H9 (cell line): Measurements from ENCODE around the gene AWAT2. TPM values are rescaled to one million over a fixed set of nuclear protein-coding genes. Genes with fewer than 3 reads are reported as not detected.

Experiments
- DNase-seq: peaks from one replicate; pipeline ENCODE4 v3.0.0-alpha.2; 2017
- H2AFZ ChIP-seq: one replicate; pipeline ENCODE4 v1.6.1; 2013; ENCODE audit warnings: mild to moderate bottlenecking, low read length, control low read depth, moderate library complexity
- H2AK5ac ChIP-seq: 2 replicates; pipeline ENCODE4 v1.6.1; 2013; ENCODE audit warnings: low read length, control low read depth, mixed read lengths; ENCODE audit not compliant: insufficient read length
- H2BK120ac ChIP-seq: one replicate; pipeline ENCODE4 v1.6.1; 2013; ENCODE audit warnings: low read depth, mild to moderate bottlenecking, low read length, control low read depth, inconsistent platforms; ENCODE audit not compliant: poor library complexity, severe bottlenecking
- H2BK12ac ChIP-seq: 2 replicates; pipeline ENCODE4 v1.6.1; 2013; ENCODE audit warnings: low read length, control low read depth, mixed read lengths, low read depth; ENCODE audit not compliant: insufficient read length
- H2BK15ac ChIP-seq: 2 replicates; pipeline ENCODE4 v1.6.1; 2013; ENCODE audit warnings: low read depth, low read length, control low read depth
- H2BK20ac ChIP-seq: one replicate; pipeline ENCODE4 v1.6.1; 2013; ENCODE audit warnings: low read depth, mild to moderate bottlenecking, low read length, control low read depth, inconsistent platforms; ENCODE audit not compliant: poor library complexity, severe bottlenecking
- H2BK5ac ChIP-seq: 2 replicates; pipeline ENCODE4 v1.6.1; 2013; ENCODE audit warnings: low read length, control low read depth, mixed read lengths; ENCODE audit not compliant: insufficient read length
- H3K14ac ChIP-seq: 2 replicates; pipeline ENCODE4 v1.6.1; 2013; ENCODE audit warnings: low read length, control low read depth; ENCODE audit not compliant: insufficient read depth
- H3K18ac ChIP-seq: 2 replicates; pipeline ENCODE4 v1.6.1; 2013; ENCODE audit warnings: low read depth, mild to moderate bottlenecking, mixed read lengths, low read length, control low read depth; ENCODE audit not compliant: insufficient read length
- H3K23ac ChIP-seq: 2 replicates; pipeline ENCODE4 v1.6.1; 2013; ENCODE audit warnings: low read length, control low read depth, mixed read lengths, low read depth; ENCODE audit not compliant: insufficient read length
- H3K23me2 ChIP-seq: 2 replicates; pipeline ENCODE4 v1.6.1; 2013; ENCODE audit warnings: low read depth, mild to moderate bottlenecking, mixed read lengths, low read length, control low read depth; ENCODE audit not compliant: insufficient read length, poor library complexity, severe bottlenecking
- H3K27ac ChIP-seq: 2 replicates; pipeline ENCODE4 v1.5.1; 2013; ENCODE audit warnings: low read length, control low read depth, mixed read lengths, low read depth; ENCODE audit not compliant: insufficient read length
- H3K27me3 ChIP-seq: 2 replicates; pipeline ENCODE4 v1.6.1; 2013; ENCODE audit warnings: low read length, control low read depth, inconsistent platforms; ENCODE audit not compliant: insufficient read depth
- H3K4ac ChIP-seq: 2 replicates; pipeline ENCODE4 v1.6.1; 2013; ENCODE audit warnings: low read depth, mild to moderate bottlenecking, control low read depth, inconsistent platforms, low read length, moderate library complexity
- H3K4me1 ChIP-seq: 2 replicates; pipeline ENCODE4 v1.6.1; 2013; ENCODE audit warnings: low read length, control low read depth, inconsistent platforms; ENCODE audit not compliant: insufficient read depth
- H3K4me2 ChIP-seq: 2 replicates; pipeline ENCODE4 v1.6.1; 2013; ENCODE audit warnings: low read length, control low read depth, mixed read lengths; ENCODE audit not compliant: insufficient read length, insufficient read depth
- H3K56ac ChIP-seq: 2 replicates; pipeline ENCODE4 v1.6.1; 2013; ENCODE audit warnings: low read depth, mild to moderate bottlenecking, mixed read lengths, low read length, control low read depth; ENCODE audit not compliant: insufficient read length
- H3K79me1 ChIP-seq: 2 replicates; pipeline ENCODE4 v1.6.1; 2013; ENCODE audit warnings: low read depth, mild to moderate bottlenecking, moderate library complexity, low read length, control low read depth, inconsistent platforms; ENCODE audit not compliant: insufficient read depth, poor library complexity, severe bottlenecking
- H3K79me2 ChIP-seq: 2 replicates; pipeline ENCODE4 v1.6.1; 2013; ENCODE audit warnings: low read length, control low read depth, inconsistent platforms; ENCODE audit not compliant: insufficient read depth
- H3K9ac ChIP-seq: 2 replicates; pipeline ENCODE4 v1.6.1; 2013; ENCODE audit warnings: low read length, control low read depth, mixed read lengths; ENCODE audit not compliant: insufficient read length; ENCODE audit errors: extremely low read depth
- H3K9me3 ChIP-seq: one replicate; pipeline ENCODE4 v1.6.1; 2013; ENCODE audit warnings: low read depth, low read length, inconsistent platforms; ENCODE audit not compliant: control insufficient read depth
- H3T11ph ChIP-seq: one replicate; pipeline ENCODE4 v1.6.1; 2013; ENCODE audit warnings: mild to moderate bottlenecking, low read length, control low read depth, inconsistent platforms
- H4K20me1 ChIP-seq: one replicate; pipeline ENCODE4 v1.6.1; 2013; ENCODE audit not compliant: control insufficient read depth, insufficient read length, insufficient read depth
- H4K5ac ChIP-seq: 2 replicates; pipeline ENCODE4 v1.6.1; 2013; ENCODE audit warnings: low read depth, mild to moderate bottlenecking, mixed read lengths, low read length, control low read depth; ENCODE audit not compliant: insufficient read length
- H4K8ac ChIP-seq: replicated peaks from 2 replicates; pipeline ENCODE4 v1.6.1; 2013; ENCODE audit warnings: low read length, control low read depth, mixed read lengths, low read depth; ENCODE audit not compliant: insufficient read length
- H4K91ac ChIP-seq: 2 replicates; pipeline ENCODE4 v1.6.1; 2013; ENCODE audit warnings: low read depth, mild to moderate bottlenecking, moderate library complexity, mixed read lengths, low read length, control low read depth; ENCODE audit not compliant: insufficient read length
- H3K27ac Mint-ChIP-seq, 3 experiments: 2 replicates in 2 of 3; 3 replicates in 1 of 3; pipeline ENCODE4 v1.8.0; 2020 to 2021; ENCODE audit warnings: mixed read lengths in 3 of 3, mild to moderate bottlenecking in 1 of 3, moderate library complexity in 1 of 3
- H3K27me3 Mint-ChIP-seq: 2 replicates; pipeline ENCODE4 v1.8.0; 2021; ENCODE audit warnings: low read depth, mild to moderate bottlenecking, moderate library complexity, mixed read lengths
- H3K36me3 Mint-ChIP-seq, 3 experiments: 2 replicates in 2 of 3; 3 replicates in 1 of 3; pipeline ENCODE4 v1.8.0; 2020 to 2021; ENCODE audit warnings: low read depth in 3 of 3, mixed read lengths in 3 of 3; ENCODE audit not compliant: insufficient read depth in 1 of 3
- H3K4me1 Mint-ChIP-seq, 2 experiments: 2 replicates each; pipeline ENCODE4 v1.8.0; 2020; ENCODE audit warnings: mixed read lengths in 2 of 2
- H3K4me3 Mint-ChIP-seq, 2 experiments: 2 replicates in 1 of 2; 3 replicates in 1 of 2; pipeline ENCODE4 v1.8.0; 2020 to 2021; ENCODE audit warnings: mild to moderate bottlenecking in 2 of 2, mixed read lengths in 2 of 2, moderate library complexity in 1 of 2
- H3K9me3 Mint-ChIP-seq, 2 experiments: 2 replicates in 1 of 2; 3 replicates in 1 of 2; pipeline ENCODE4 v1.8.0; 2020; ENCODE audit warnings: mild to moderate bottlenecking in 2 of 2, mixed read lengths in 2 of 2, moderate library complexity in 1 of 2
- WGBS: extraction: QIAGEN DNeasy Blood & Tissue Kit; methylation state at CpG from one replicate; pipeline ENCODE4 v1.1.7; 2013; ENCODE audit warnings: missing lambda C conversion rate, low lambda C conversion rate, mixed read lengths; ENCODE audit not compliant: insufficient read length; ENCODE audit errors: extremely low coverage; 5-methylcytosine and 5-hydroxymethylcytosine counted together
- total RNA-seq: library from RNA; stranded (reverse); gene quantifications from 2 replicates; pipeline ENCODE4 v1.2.1, GENCODE V29; 2021
- TF ChIP-seq, protein P1 (sequence below): fragments of 200-600 bp; sonication (generic); conservative IDR thresholded peaks from 3 replicates; pipeline ENCODE4 v1.8.0; 2021; ENCODE audit warnings: antibody characterized with exemption, mild to moderate bottlenecking

The AWAT2 gene
- total RNA-seq, 1 experiment from 2014 or later: not detected

DNA sequence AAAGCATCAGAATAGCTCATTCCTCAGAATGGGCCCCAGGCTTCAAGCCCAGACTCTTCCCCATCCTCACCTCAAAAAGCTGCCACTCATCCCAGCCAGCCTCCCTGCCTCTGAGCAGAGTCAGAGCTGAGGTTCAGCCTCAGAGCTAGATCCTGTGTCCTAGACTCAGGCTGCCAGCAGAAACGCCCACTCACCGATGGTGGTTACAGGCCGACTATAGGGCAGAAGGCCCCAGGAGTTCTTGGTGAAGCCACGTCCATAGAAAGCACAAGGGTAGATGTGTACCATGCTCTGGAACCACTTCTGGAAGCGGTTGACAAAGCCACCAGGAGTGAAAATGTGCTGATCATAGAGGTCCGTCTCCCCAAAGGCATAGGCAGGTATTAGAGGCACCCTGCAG lies 7.7 kb downstream of the AWAT2 start:
- Histone ChIP-seq H3K23ac (no peak overlapping the region), H2BK20ac (no peak overlapping the region), H3K27me3 (no peaks in the 10 kb centered on the region), H3K23me2 (no peaks in the 10 kb centered on the region), H3K79me1 (no peaks in the 10 kb centered on the region), H3K56ac (no peak overlapping the region), H3K27ac (no peak overlapping the region), H4K91ac (no peak overlapping the region), H3K4me2 (no peak overlapping the region), H2AK5ac (no peak overlapping the region), H3K4ac (no peak overlapping the region), H2BK5ac (no peak overlapping the region), H3K79me2 (no peaks in the 10 kb centered on the region), H3K9ac (no peak overlapping the region), H3K14ac (no peak overlapping the region), H2BK120ac (no peak overlapping the region), H2BK12ac (no peak overlapping the region), H3K18ac (no peak overlapping the region), H3K4me1 (no peaks in the 10 kb centered on the region), H2BK15ac (no peak overlapping the region), H3K9me3 (peaks cover 41% of the 10 kb centered on the region), H3T11ph (no peak overlapping the region), H4K8ac (no peak overlapping the region), H4K20me1 (no peaks in the 10 kb centered on the region), H4K5ac (no peak overlapping the region), H2AFZ (no peak overlapping the region)
- no peak overlapping the region for H3K27ac Mint-ChIP-seq
- WGBS: no CpG with 5 or more reads among the region's 6 CpGs
- H3K27me3 Mint-ChIP-seq: peaks cover 2% of the 10 kb centered on the region; the same call in 1 of the 2 replicates
- H3K9me3 Mint-ChIP-seq: peaks cover 66 to 67% of the 10 kb centered on the region in 2 experiments
- H3K4me1 Mint-ChIP-seq: no peaks in the 10 kb centered on the region; a peak in 1 of 4 replicates
- no peak overlapping the region for H3K4me3 Mint-ChIP-seq
- peaks cover 2 to 6% (median 5%) of the 10 kb centered on the region in 3 experiments; a peak in 4 of 7 replicates for H3K36me3 Mint-ChIP-seq
- no peak for DNase-seq
- TF ChIP-seq, protein P1, sequence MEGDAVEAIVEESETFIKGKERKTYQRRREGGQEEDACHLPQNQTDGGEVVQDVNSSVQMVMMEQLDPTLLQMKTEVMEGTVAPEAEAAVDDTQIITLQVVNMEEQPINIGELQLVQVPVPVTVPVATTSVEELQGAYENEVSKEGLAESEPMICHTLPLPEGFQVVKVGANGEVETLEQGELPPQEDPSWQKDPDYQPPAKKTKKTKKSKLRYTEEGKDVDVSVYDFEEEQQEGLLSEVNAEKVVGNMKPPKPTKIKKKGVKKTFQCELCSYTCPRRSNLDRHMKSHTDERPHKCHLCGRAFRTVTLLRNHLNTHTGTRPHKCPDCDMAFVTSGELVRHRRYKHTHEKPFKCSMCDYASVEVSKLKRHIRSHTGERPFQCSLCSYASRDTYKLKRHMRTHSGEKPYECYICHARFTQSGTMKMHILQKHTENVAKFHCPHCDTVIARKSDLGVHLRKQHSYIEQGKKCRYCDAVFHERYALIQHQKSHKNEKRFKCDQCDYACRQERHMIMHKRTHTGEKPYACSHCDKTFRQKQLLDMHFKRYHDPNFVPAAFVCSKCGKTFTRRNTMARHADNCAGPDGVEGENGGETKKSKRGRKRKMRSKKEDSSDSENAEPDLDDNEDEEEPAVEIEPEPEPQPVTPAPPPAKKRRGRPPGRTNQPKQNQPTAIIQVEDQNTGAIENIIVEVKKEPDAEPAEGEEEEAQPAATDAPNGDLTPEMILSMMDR: no peak
